ENCODE data around the gene SRPK2.

The SRPK2 gene

GRCh38 chr7:105289704-105290103 is 99.0 kb downstream of the SRPK2 start:
- Histone ChIP-seq H4K20me1 (peaks cover 38% of the 10 kb centered on the region; the same call in 1 of the 2 replicates), H3K9me3 (no peaks in the 10 kb centered on the region; the same call in 1 of the 2 replicates), H3K4me1 (no peaks in the 10 kb centered on the region), H3K27ac (no peak overlapping the region), H3K4me2 (no peak overlapping the region), H3K4me3 (no peak overlapping the region), H3K27me3 (no peaks in the 10 kb centered on the region), H3K36me3 (no peaks in the 10 kb centered on the region), H3K9ac (no peak overlapping the region)
- TF ChIP-seq Cebpa-rat (IDR thresholded peaks at IDR 0.05), result no peak

- Histone ChIP-seq H3K9ac (no peak overlapping the region), H3K4me2 (no peak overlapping the region), H3K9me3 (no peaks in the 10 kb centered on the region), H3K27ac (no peak overlapping the region), H3K27me3 (no peaks in the 10 kb centered on the region), H3K4me3 (no peak overlapping the region), H3K4me1 (no peaks in the 10 kb centered on the region), H4K20me1 (peaks cover 60% of the 10 kb centered on the region; the same call in 1 of the 2 replicates), H3K36me3 (no peaks in the 10 kb centered on the region)
- TF ChIP-seq Cebpa-rat (IDR thresholded peaks at IDR 0.05), result no peak
Observed at GRCh38 chr7:105286441-105286840, 102.3 kb downstream of the SRPK2 start.

- H3K4me1 ChIP-seq, result no peaks in the 10 kb centered on the region
- TF ChIP-seq Cebpa-rat (IDR thresholded peaks at IDR 0.05), result no peak
- H4K20me1 ChIP-seq, result peaks cover 55% of the 10 kb centered on the region; the same call in 1 of the 2 replicates
- H3K4me2 ChIP-seq, result no peak overlapping the region
- H3K9me3 ChIP-seq, result no peaks in the 10 kb centered on the region
- H3K27me3 ChIP-seq, result no peaks in the 10 kb centered on the region
- no peak overlapping the region for H3K9ac ChIP-seq
- H3K36me3 ChIP-seq, result no peaks in the 10 kb centered on the region
- H3K4me3 ChIP-seq, result no peak overlapping the region
- no peak overlapping the region for H3K27ac ChIP-seq
Observed at GRCh38 chr7:105285118-105285874, 103.4 kb downstream of the SRPK2 start.

- H3K4me3 ChIP-seq, result no peak overlapping the region
- no peak overlapping the region for H3K27ac ChIP-seq
- H4K20me1 ChIP-seq, result peaks cover 67% of the 10 kb centered on the region; the same call in 1 of the 2 replicates
- H3K4me2 ChIP-seq, result no peak overlapping the region
- TF ChIP-seq Cebpa-rat (IDR thresholded peaks at IDR 0.05), result no peak
- H3K36me3 ChIP-seq, result no peaks in the 10 kb centered on the region
- no peaks in the 10 kb centered on the region for H3K9me3 ChIP-seq
- no peaks in the 10 kb centered on the region for H3K4me1 ChIP-seq
- H3K9ac ChIP-seq, result no peak overlapping the region
- H3K27me3 ChIP-seq, result no peaks in the 10 kb centered on the region
Observed at GRCh38 chr7:105284014-105284413, 104.7 kb downstream of the SRPK2 start.

DNA sequence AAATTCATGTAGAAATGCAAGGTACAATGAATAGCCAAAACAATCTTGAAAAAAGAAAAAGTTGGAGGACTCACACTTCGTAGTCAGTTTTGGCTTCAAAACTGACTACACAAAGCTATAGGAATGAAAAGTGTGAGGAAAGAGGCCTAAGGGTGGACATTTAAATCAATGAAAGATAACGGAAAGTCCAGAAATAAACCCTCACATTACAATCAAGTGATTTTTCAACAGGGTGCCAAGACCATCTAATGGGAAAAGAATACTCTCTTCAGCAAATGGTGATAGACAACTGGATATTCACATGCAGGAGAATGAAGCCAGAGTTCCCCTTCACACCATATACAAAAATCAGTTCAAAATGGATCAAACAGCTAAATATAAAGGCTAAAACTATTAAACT is 106.8 kb downstream of the SRPK2 start:
- no peaks in the 10 kb centered on the region for H3K4me1 ChIP-seq
- peaks cover 5% of the 10 kb centered on the region; the same call in 1 of the 2 replicates for H3K36me3 ChIP-seq
- no peak overlapping the region for H3K4me3 ChIP-seq
- H4K20me1 ChIP-seq, result peaks cover 72% of the 10 kb centered on the region
- no peaks in the 10 kb centered on the region for H3K27me3 ChIP-seq
- no peaks in the 10 kb centered on the region for H3K9me3 ChIP-seq
- no peak overlapping the region for H3K4me2 ChIP-seq
- TF ChIP-seq Cebpa-rat (IDR thresholded peaks at IDR 0.05), result no peak
- H3K9ac ChIP-seq, result no peak overlapping the region
- no peak overlapping the region for H3K27ac ChIP-seq

GRCh38 chr7:105279688-105280007 is 109.1 kb downstream of the SRPK2 start:
- peaks cover 63% of the 10 kb centered on the region for H4K20me1 ChIP-seq
- TF ChIP-seq Cebpa-rat (IDR thresholded peaks at IDR 0.05), result no peak
- H3K27ac ChIP-seq, result no peak overlapping the region
- H3K9ac ChIP-seq, result no peak overlapping the region
- H3K4me2 ChIP-seq, result no peak overlapping the region
- no peaks in the 10 kb centered on the region for H3K9me3 ChIP-seq
- no peaks in the 10 kb centered on the region for H3K27me3 ChIP-seq
- H3K4me3 ChIP-seq, result no peak overlapping the region
- no peaks in the 10 kb centered on the region for H3K4me1 ChIP-seq
- peaks cover 20% of the 10 kb centered on the region for H3K36me3 ChIP-seq

GRCh38 chr7:105278973-105279687 is 109.6 kb downstream of the SRPK2 start:
- H3K27me3 ChIP-seq, result no peaks in the 10 kb centered on the region
- no peak for TF ChIP-seq Cebpa-rat (IDR thresholded peaks at IDR 0.05)
- H3K4me3 ChIP-seq, result no peak overlapping the region
- H3K9ac ChIP-seq, result no peak overlapping the region
- H3K36me3 ChIP-seq, result peaks cover 24% of the 10 kb centered on the region
- no peaks in the 10 kb centered on the region for H3K4me1 ChIP-seq
- peaks cover 63% of the 10 kb centered on the region for H4K20me1 ChIP-seq
- no peak overlapping the region for H3K27ac ChIP-seq
- no peaks in the 10 kb centered on the region for H3K9me3 ChIP-seq
- H3K4me2 ChIP-seq, result no peak overlapping the region

GRCh38 chr7:105278565-105278964 is 110.2 kb downstream of the SRPK2 start:
- peaks cover 62% of the 10 kb centered on the region for H4K20me1 ChIP-seq
- TF ChIP-seq Cebpa-rat (IDR thresholded peaks at IDR 0.05), result no peak
- H3K4me1 ChIP-seq, result no peaks in the 10 kb centered on the region
- no peaks in the 10 kb centered on the region for H3K9me3 ChIP-seq
- H3K27me3 ChIP-seq, result no peaks in the 10 kb centered on the region
- H3K9ac ChIP-seq, result no peak overlapping the region
- no peak overlapping the region for H3K4me2 ChIP-seq
- peaks cover 24% of the 10 kb centered on the region for H3K36me3 ChIP-seq
- no peak overlapping the region for H3K4me3 ChIP-seq
- H3K27ac ChIP-seq, result no peak overlapping the region

DNA sequence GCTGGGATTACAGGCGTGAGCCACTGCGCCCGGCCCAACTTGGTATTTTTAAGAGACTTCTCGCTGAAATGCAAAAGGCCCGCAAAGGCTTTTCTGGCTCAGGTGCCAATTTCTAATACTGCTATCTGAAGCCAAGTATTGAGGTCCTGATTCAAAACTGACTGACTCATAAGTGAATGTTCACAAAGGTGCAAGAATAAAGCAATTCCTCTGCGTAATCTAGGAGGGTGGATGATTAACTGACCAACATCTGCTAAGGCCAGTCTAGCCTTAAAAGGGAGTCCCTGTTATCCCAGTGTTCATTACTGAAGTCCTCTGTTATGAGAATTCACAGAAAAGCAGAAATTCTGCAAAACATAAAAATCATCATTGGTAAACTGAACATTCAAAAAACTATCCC is 111.4 kb downstream of the SRPK2 start:
- H4K20me1 ChIP-seq, result peaks cover 62% of the 10 kb centered on the region
- H3K4me3 ChIP-seq, result no peak overlapping the region
- H3K4me1 ChIP-seq, result no peaks in the 10 kb centered on the region
- H3K4me2 ChIP-seq, result no peak overlapping the region
- TF ChIP-seq Cebpa-rat (IDR thresholded peaks at IDR 0.05), result no peak
- H3K27ac ChIP-seq, result no peak overlapping the region
- H3K9me3 ChIP-seq, result no peaks in the 10 kb centered on the region
- no peak overlapping the region for H3K9ac ChIP-seq
- H3K36me3 ChIP-seq, result peaks cover 24% of the 10 kb centered on the region
- H3K27me3 ChIP-seq, result no peaks in the 10 kb centered on the region

DNA sequence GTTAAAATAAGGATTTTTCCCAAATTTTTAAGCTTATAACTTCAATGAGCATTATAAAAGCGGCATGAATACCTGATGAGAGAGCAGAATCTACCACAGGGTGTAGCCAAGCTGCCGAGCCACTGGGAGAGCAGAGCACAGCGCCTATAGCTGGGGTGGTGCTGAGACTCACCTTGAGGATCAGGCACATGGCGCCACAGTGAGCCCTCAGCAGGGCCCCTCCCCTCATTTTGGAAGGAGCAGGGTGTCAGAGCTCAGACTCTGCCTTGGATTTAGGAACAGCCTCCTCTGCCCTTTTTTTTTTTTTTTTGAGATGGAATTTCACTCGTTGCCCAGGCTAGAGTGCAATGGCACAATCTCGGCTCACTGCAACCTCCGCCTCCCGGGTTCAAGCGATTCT is 118.6 kb downstream of the SRPK2 start:
- Histone ChIP-seq H3K36me3 (peaks cover 8% of the 10 kb centered on the region; the same call in 1 of the 2 replicates), H3K9ac (no peak overlapping the region), H4K20me1 (peaks cover 46% of the 10 kb centered on the region; the same call in 1 of the 2 replicates), H3K4me2 (peak overlapping the region; percentile 73; the same call in 1 of the 2 replicates), H3K9me3 (no peaks in the 10 kb centered on the region), H3K4me1 (peaks cover 32% of the 10 kb centered on the region), H3K27ac (no peak overlapping the region), H3K4me3 (no peak overlapping the region), H3K27me3 (no peaks in the 10 kb centered on the region)
- TF ChIP-seq Cebpa-rat (IDR thresholded peaks at IDR 0.05), result no peak

Measured in BLaER1 (cell line).